ENCODE measurements around the gene PLEKHJ1. TPM values are rescaled to one million over a fixed set of nuclear protein-coding genes. Genes with fewer than 3 reads are reported as not detected.

Gene PLEKHJ1
- total and polyA plus RNA-seq, 2 of the 8 experiments (the other 6 are each of a cell fraction or from before 2014, with no cell fraction given) = 135 to 187 TPM

GRCh38 chr19:2236314-2237050, at the start of gene PLEKHJ1, which contains the start of gene SF3A2 (continued):
- TF ChIP-seq SUZ12 (IDR thresholded peaks at IDR 0.05; ENCODE audit: low read length) (no peak), ZNF274 (IDR thresholded peaks at IDR 0.05; ENCODE audit: borderline replicate concordance, extremely low read depth, low read length) (no peak), NANOG (IDR thresholded peaks at IDR 0.05; ENCODE audit: insufficient read depth, low read depth, low read length, poor library complexity, severe bottlenecking) (no peak), SP1 (IDR thresholded peaks at IDR 0.05; ENCODE audit: low read depth, low read length) (no peak), E2F6 (IDR thresholded peaks at IDR 0.05) (peak; percentile 99), TAF1 (IDR thresholded peaks at IDR 0.05; ENCODE audit: low read depth, low read length) (peak; percentile 94), MAFK (IDR thresholded peaks at IDR 0.05; ENCODE audit: low read depth, low read length) (no peak), CEBPB (IDR thresholded peaks at IDR 0.05; ENCODE audit: low read depth, low read length) (peak; percentile 65), CREB1 (IDR thresholded peaks at IDR 0.05) (peak; percentile 48), CBX5 (IDR thresholded peaks at IDR 0.05; ENCODE audit: low read depth, low read length) (no peak), EZH2 (IDR thresholded peaks at IDR 0.05; ENCODE audit: low read depth, low read length, severe bottlenecking) (no peak), CTBP2 (IDR thresholded peaks at IDR 0.05; ENCODE audit: borderline replicate concordance, insufficient read depth, insufficient read length, low read length) (no peak), ATF3 (IDR thresholded peaks at IDR 0.05; ENCODE audit: insufficient read depth, low read depth, low read length) (peak; percentile 21; the same call in 1 of the 2 replicates), POLR2AphosphoS5 (IDR thresholded peaks at IDR 0.05; ENCODE audit: low read depth, low read length) (peak; percentile 85; the same call in 1 of the 2 replicates), CHD1 (IDR thresholded peaks at IDR 0.05; ENCODE audit: low read depth, low read length) (no peak), ASH2L (IDR thresholded peaks at IDR 0.05; ENCODE audit: low read length) (peak; percentile 64), CBX8 (IDR thresholded peaks at IDR 0.05; ENCODE audit: borderline replicate concordance, low read depth, low read length) (no peak), SIN3A (conservative IDR thresholded peaks at IDR 0.05 in 1 of 2, IDR thresholded peaks at IDR 0.05 in 1 of 2; ENCODE audit: low read depth in 1 of 2, low read length in 2 of 2) (peak in 1 of 2 experiments; percentile 89; a peak in 2 of 4 replicates), RXRA (IDR thresholded peaks at IDR 0.05; ENCODE audit: insufficient read depth, low read depth, low read length) (no peak), SIRT6 (IDR thresholded peaks at IDR 0.05; ENCODE audit: low read length) (no peak), KDM1A (IDR thresholded peaks at IDR 0.05; ENCODE audit: borderline replicate concordance, low read length) (no peak), TAF7 (optimal IDR thresholded peaks at IDR 0.05; ENCODE audit: borderline replicate concordance, low read depth, low read length) (peak; percentile 63), GTF2F1 (IDR thresholded peaks at IDR 0.05; ENCODE audit: borderline replicate concordance, low read depth, low read length) (no peak)
